ENCODE measurements around the gene ASTN2.

DNA sequence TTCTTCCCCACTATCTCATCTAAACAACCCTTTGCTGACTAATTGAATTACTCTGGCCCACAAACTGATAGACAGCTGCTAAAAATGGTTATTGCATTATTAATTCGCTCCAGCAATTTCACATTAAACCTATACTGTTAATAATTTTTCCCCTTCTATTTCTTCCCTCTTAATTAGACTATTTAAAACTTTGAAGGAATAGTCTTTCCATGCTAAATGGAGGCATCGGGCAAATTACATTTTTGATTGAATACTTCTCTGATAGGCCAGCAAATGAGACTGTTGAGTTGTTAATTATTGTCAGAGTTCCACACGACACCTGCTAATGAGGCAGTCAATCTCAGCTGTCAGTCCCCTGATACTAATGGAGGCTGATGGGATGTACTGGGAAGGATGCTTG lies 485.2 kb downstream of the ASTN2 start:
- TF ChIP-seq, protein P1, sequence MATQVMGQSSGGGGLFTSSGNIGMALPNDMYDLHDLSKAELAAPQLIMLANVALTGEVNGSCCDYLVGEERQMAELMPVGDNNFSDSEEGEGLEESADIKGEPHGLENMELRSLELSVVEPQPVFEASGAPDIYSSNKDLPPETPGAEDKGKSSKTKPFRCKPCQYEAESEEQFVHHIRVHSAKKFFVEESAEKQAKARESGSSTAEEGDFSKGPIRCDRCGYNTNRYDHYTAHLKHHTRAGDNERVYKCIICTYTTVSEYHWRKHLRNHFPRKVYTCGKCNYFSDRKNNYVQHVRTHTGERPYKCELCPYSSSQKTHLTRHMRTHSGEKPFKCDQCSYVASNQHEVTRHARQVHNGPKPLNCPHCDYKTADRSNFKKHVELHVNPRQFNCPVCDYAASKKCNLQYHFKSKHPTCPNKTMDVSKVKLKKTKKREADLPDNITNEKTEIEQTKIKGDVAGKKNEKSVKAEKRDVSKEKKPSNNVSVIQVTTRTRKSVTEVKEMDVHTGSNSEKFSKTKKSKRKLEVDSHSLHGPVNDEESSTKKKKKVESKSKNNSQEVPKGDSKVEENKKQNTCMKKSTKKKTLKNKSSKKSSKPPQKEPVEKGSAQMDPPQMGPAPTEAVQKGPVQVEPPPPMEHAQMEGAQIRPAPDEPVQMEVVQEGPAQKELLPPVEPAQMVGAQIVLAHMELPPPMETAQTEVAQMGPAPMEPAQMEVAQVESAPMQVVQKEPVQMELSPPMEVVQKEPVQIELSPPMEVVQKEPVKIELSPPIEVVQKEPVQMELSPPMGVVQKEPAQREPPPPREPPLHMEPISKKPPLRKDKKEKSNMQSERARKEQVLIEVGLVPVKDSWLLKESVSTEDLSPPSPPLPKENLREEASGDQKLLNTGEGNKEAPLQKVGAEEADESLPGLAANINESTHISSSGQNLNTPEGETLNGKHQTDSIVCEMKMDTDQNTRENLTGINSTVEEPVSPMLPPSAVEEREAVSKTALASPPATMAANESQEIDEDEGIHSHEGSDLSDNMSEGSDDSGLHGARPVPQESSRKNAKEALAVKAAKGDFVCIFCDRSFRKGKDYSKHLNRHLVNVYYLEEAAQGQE (IDR thresholded peaks at IDR 0.05; ENCODE audit: low read depth) = no peak
- no peak for TF ChIP-seq POLR2AphosphoS5 (IDR thresholded peaks at IDR 0.05; ENCODE audit: low read depth, low read length)
- TF ChIP-seq, protein P2, sequence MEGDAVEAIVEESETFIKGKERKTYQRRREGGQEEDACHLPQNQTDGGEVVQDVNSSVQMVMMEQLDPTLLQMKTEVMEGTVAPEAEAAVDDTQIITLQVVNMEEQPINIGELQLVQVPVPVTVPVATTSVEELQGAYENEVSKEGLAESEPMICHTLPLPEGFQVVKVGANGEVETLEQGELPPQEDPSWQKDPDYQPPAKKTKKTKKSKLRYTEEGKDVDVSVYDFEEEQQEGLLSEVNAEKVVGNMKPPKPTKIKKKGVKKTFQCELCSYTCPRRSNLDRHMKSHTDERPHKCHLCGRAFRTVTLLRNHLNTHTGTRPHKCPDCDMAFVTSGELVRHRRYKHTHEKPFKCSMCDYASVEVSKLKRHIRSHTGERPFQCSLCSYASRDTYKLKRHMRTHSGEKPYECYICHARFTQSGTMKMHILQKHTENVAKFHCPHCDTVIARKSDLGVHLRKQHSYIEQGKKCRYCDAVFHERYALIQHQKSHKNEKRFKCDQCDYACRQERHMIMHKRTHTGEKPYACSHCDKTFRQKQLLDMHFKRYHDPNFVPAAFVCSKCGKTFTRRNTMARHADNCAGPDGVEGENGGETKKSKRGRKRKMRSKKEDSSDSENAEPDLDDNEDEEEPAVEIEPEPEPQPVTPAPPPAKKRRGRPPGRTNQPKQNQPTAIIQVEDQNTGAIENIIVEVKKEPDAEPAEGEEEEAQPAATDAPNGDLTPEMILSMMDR (IDR thresholded peaks at IDR 0.05 in 2 of 3, conservative IDR thresholded peaks at IDR 0.05 in 1 of 3; ENCODE audit: borderline replicate concordance in 1 of 3, insufficient read depth in 1 of 3, low read depth in 2 of 3, low read length in 2 of 3) = no peak
